Left ventricle myocardium inferior (tissue), 1 donor: ENCODE measurements around the gene TBC1D19. TPM values are rescaled to one million over a fixed set of nuclear protein-coding genes. Genes with fewer than 3 reads are reported as not detected.

Experiments
- DNase-seq: peaks from one replicate; pipeline ENCODE4 v3.0.0-alpha.2; 2020
- H3K27ac ChIP-seq: fragments of 200-600 bp; replicated peaks from 2 replicates; pipeline ENCODE4 v1.8.0; 2021
- H3K27me3 ChIP-seq: fragments of 200-600 bp; 2 replicates; pipeline ENCODE4 v1.8.0; 2021; ENCODE audit warnings: low read depth
- H3K36me3 ChIP-seq: fragments of 200-600 bp; 2 replicates; pipeline ENCODE4 v1.8.0; 2021
- H3K4me1 ChIP-seq: fragments of 200-600 bp; 2 replicates; pipeline ENCODE4 v1.8.0; 2021
- H3K4me3 ChIP-seq: fragments of 200-600 bp; 2 replicates; pipeline ENCODE4 v1.8.0; 2021; ENCODE audit warnings: mild to moderate bottlenecking, moderate library complexity
- H3K9me3 ChIP-seq: fragments of 200-600 bp; replicated peaks from 2 replicates; pipeline ENCODE4 v1.8.0; 2021
- CTCF ChIP-seq: fragments of 200-600 bp; IDR thresholded peaks from 2 replicates; pipeline ENCODE4 v1.8.0; 2021; ENCODE audit warnings: antibody characterized with exemption, mild to moderate bottlenecking, borderline replicate concordance
- intact Hi-C: fragments of 100-400 bp; cut with micrococcal nuclease; formaldehyde crosslinking; loops from one replicate; pipeline ENCODE4 v1.11.0; 2022
- total RNA-seq: library from RNA; stranded (reverse); fragmentation: NEBNext Ultra II Directional; extraction: Animal tissue kit (Norgen Biotek cat#: 25700); gene quantifications from one replicate; pipeline ENCODE4 v1.2.1, GENCODE V29; 2021
- donor health status: DM: no; HTN: yes; CAD: no; lungs with severe emphysema.

TBC1D19 gene
- total RNA-seq, 1 donor from 2014 or later, result 8.6 TPM

- DNase-seq, result no peak
- Histone ChIP-seq H3K27ac (no peak overlapping the region), H3K4me1 (peaks cover 13% of the 10 kb centered on the region), H3K27me3 (no peaks in the 10 kb centered on the region), H3K36me3 (no peaks in the 10 kb centered on the region), H3K9me3 (no peaks in the 10 kb centered on the region), H3K4me3 (no peak overlapping the region)
- intact Hi-C loops, result loop anchor here (10.0 kb wide), 1 partner anchor 268 kb away; no protein-coding TSS in a partner anchor
- TF ChIP-seq CTCF, result no peak
Observed at GRCh38 chr4:26723216-26723615, 139.3 kb downstream of the TBC1D19 start.

DNA sequence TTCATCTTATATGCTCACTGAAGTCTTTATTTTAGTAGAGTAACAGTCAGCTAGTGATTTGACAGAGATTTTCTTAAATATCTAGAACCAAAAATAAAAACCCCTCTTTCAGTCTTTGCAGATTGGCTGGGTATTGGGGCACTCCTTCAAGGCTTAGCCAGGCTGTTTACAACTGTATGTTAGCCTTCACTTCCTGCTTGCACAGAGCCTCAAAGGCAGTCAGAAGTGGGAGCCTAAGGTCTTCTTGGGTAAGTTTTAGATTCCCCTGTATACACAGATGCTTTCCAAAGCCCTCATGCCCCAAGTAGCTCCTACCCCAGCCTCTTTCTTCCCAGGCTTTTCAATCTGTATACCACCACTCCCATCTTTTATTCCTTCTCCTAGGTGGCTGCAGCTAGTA, 140.7 kb downstream of the TBC1D19 start:
- Histone ChIP-seq H3K4me1 (peaks cover 13% of the 10 kb centered on the region), H3K27ac (no peak overlapping the region), H3K27me3 (no peaks in the 10 kb centered on the region), H3K9me3 (no peaks in the 10 kb centered on the region), H3K36me3 (no peaks in the 10 kb centered on the region), H3K4me3 (no peak overlapping the region)
- no peak for DNase-seq
- no peak for TF ChIP-seq CTCF
- intact Hi-C loops, result loop anchor here (10.0 kb wide), 1 partner anchor 270 kb away; no protein-coding TSS in a partner anchor

GRCh38 chr4:26726655-26727387, 142.9 kb downstream of the TBC1D19 start:
- Histone ChIP-seq H3K4me3 (no peak overlapping the region), H3K27ac (no peak overlapping the region), H3K27me3 (no peaks in the 10 kb centered on the region), H3K4me1 (peaks cover 13% of the 10 kb centered on the region), H3K9me3 (no peaks in the 10 kb centered on the region), H3K36me3 (no peaks in the 10 kb centered on the region)
- no peak for TF ChIP-seq CTCF
- intact Hi-C loops, result loop anchor here (10.0 kb wide), 1 partner anchor 272 kb away; no protein-coding TSS in a partner anchor
- DNase-seq, result no peak

DNA sequence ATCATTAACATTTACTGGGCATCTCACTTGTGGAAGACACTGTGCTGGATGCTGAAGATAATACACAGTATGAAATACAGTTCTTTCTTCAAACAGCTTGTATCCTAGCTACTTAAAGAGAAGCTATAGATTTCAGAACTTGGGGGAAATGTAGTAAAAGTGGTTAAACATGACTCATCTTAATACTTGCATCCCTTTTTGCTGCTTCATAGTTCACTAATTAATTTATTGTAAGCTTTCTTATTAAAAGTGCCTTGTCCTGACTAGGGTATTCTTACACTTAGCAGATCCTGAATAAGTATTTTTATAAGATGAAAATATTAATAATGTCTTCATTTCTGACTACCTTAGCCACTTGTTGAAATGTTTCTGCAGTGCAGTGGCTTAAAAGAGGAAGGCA, 144.0 kb downstream of the TBC1D19 start:
- H3K27ac ChIP-seq, result no peak overlapping the region
- no peaks in the 10 kb centered on the region for H3K9me3 ChIP-seq
- H3K4me1 ChIP-seq, result peaks cover 13% of the 10 kb centered on the region
- H3K4me3 ChIP-seq, result no peak overlapping the region
- H3K27me3 ChIP-seq, result no peaks in the 10 kb centered on the region
- intact Hi-C loops, result loop anchor here (10.0 kb wide), 1 partner anchor 273 kb away; no protein-coding TSS in a partner anchor
- DNase-seq, result no peak
- no peak for TF ChIP-seq CTCF
- H3K36me3 ChIP-seq, result no peaks in the 10 kb centered on the region

- TF ChIP-seq CTCF, result no peak
- H3K9me3 ChIP-seq, result no peaks in the 10 kb centered on the region
- no peak for DNase-seq
- H3K27ac ChIP-seq, result no peak overlapping the region
- peaks cover 13% of the 10 kb centered on the region for H3K4me1 ChIP-seq
- no peak overlapping the region for H3K4me3 ChIP-seq
- H3K36me3 ChIP-seq, result no peaks in the 10 kb centered on the region
- H3K27me3 ChIP-seq, result no peaks in the 10 kb centered on the region
- intact Hi-C loops, result loop anchor here (10.0 kb wide), 1 partner anchor 274 kb away; no protein-coding TSS in a partner anchor
Observed at GRCh38 chr4:26729027-26729426, 145.1 kb downstream of the TBC1D19 start.
